HCT116 (cell line): ENCODE data around the gene YWHAH. TPM values are rescaled to one million over a fixed set of nuclear protein-coding genes. Genes with fewer than 3 reads are reported as not detected.

Experiments used
- ATAC-seq: fragments of 200-7000 bp; cut with Tn5 transposase; 2 replicates; pipeline ENCODE4 v1.9.1; 2020; ENCODE audit warnings: mild to moderate bottlenecking, moderate library complexity
- BruUV-seq: library from RNA; stranded (reverse); fragments of 400-500 nt; replicated peaks from 2 replicates; lab custom pipeline; 2021; lab: Mats Ljungman, UMichigan
- CTCF ChIA-PET: fragments of 300-600 bp; sonication (Branson Sonifier 250); formaldehyde crosslinking; loops from one replicate; lab custom pipeline; 2021; ENCODE audit warnings: antibody characterized with exemption; lab: Charles Lee
- POLR2A ChIA-PET: fragments of 300-600, 350-600 bp; sonication (Branson Sonifier 250); formaldehyde crosslinking; loops from one replicate; lab custom pipeline; 2021; ENCODE audit warnings: antibody characterized with exemption; lab: Charles Lee
- RAD21 ChIA-PET, 2 experiments: fragments of 300-600 bp; sonication (Branson Sonifier 250); formaldehyde crosslinking; loops; one replicate each; lab custom pipeline; 2023; ENCODE audit warnings: low total read pairs in 2 of 2; ENCODE audit not compliant: uncharacterized antibody in 2 of 2, unreplicated experiment in 2 of 2, low non-redundant PET in 1 of 2; lab: Charles Lee
- DNase-seq: peaks from one replicate; pipeline ENCODE4 v3.0.0-alpha.2; 2010; ENCODE audit warnings: low read depth, low spot score
- H2AFZ ChIP-seq: fragments of 200-600 bp; shearing (Covaris generic), sonication (generic); 2 replicates; pipeline ENCODE4 v1.6.1; 2017; ENCODE audit warnings: low read depth, mixed run types, mixed read lengths, antibody characterized with exemption, low read length; ENCODE audit not compliant: poor library complexity, severe bottlenecking
- H3K27ac ChIP-seq: 2 replicates; pipeline ENCODE4 v1.5.1; 2012; ENCODE audit warnings: low read depth, low read length
- H3K27me3 ChIP-seq: fragments of 200-600 bp; sonication (generic); 2 replicates; pipeline ENCODE4 v1.6.1; 2016; ENCODE audit warnings: mixed run types, low read length, mixed read lengths; ENCODE audit not compliant: insufficient read depth
- H3K36me3 ChIP-seq, 2 experiments: fragments of 200-500 bp in 1 of 2; fragments of 200-600 bp in 1 of 2; sonication (Bioruptor generic) in 1 of 2; sonication (generic) in 1 of 2; 2 replicates each; pipeline versions ENCODE4 v1.5.1 to v1.6.1; 2014 to 2016; ENCODE audit warnings: low read length in 2 of 2, inconsistent platforms in 1 of 2, mixed read lengths in 1 of 2, mixed run types in 1 of 2; ENCODE audit not compliant: insufficient read depth in 2 of 2, control insufficient read depth in 1 of 2
- H3K4me1 ChIP-seq, 2 experiments: fragments of 200-600 bp in 1 of 2; sonication (generic) in 1 of 2; 2 replicates each; pipeline versions ENCODE4 v1.5.1 to v1.6.1; 2012 to 2017; ENCODE audit warnings: low read length in 2 of 2, inconsistent platforms in 1 of 2, mild to moderate bottlenecking in 1 of 2, mixed read lengths in 1 of 2, mixed run types in 1 of 2, moderate library complexity in 1 of 2; ENCODE audit not compliant: insufficient read depth in 2 of 2, control insufficient read depth in 1 of 2
- H3K4me2 ChIP-seq: fragments of 200-600 bp; sonication (generic); 2 replicates; pipeline ENCODE4 v1.6.1; 2017; ENCODE audit warnings: mixed run types, low read length, mixed read lengths
- H3K4me3 ChIP-seq, 2 experiments: fragments of 200-600 bp in 1 of 2; sonication (generic) in 1 of 2; replicated peaks in 1 of 2; 2 replicates each; pipeline ENCODE4 v1.5.1; 2011 to 2016; ENCODE audit warnings: low read length in 2 of 2, control low read depth in 1 of 2, low read depth in 1 of 2, mild to moderate bottlenecking in 1 of 2, mixed read lengths in 1 of 2, mixed run types in 1 of 2
- H3K79me2 ChIP-seq: fragments of 200-600 bp; sonication (generic); 2 replicates; pipeline ENCODE4 v1.6.1; 2017; ENCODE audit warnings: mild to moderate bottlenecking, mixed run types, low read length, moderate library complexity, mixed read lengths; ENCODE audit not compliant: insufficient read depth
- H3K9ac ChIP-seq: fragments of 200-600 bp; sonication (generic); 2 replicates; pipeline ENCODE4 v1.6.1; 2016; ENCODE audit warnings: low read length, mixed read lengths
- H3K9me2 ChIP-seq: fragments of 200-600 bp; sonication (generic), shearing (Covaris generic); 2 replicates; pipeline ENCODE4 v1.6.1; 2017; ENCODE audit warnings: mixed run types, mild to moderate bottlenecking, moderate library complexity; ENCODE audit not compliant: insufficient read depth
- H3K9me3 ChIP-seq, 2 experiments: fragments of 200-500 bp in 1 of 2; fragments of 200-600 bp in 1 of 2; sonication (Bioruptor generic) in 1 of 2; sonication (generic) in 1 of 2; 2 replicates each; pipeline ENCODE4 v1.6.1; 2014 to 2017; ENCODE audit warnings: low read length in 2 of 2, mixed read lengths in 2 of 2, inconsistent platforms in 1 of 2, low read depth in 1 of 2, mild to moderate bottlenecking in 1 of 2, mixed run types in 1 of 2, moderate library complexity in 1 of 2; ENCODE audit not compliant: control insufficient read depth in 1 of 2, insufficient read depth in 1 of 2
- H4K20me1 ChIP-seq: fragments of 200-600 bp; sonication (generic), shearing (Covaris generic); 2 replicates; pipeline ENCODE4 v1.6.1; 2017; ENCODE audit warnings: mixed run types, mild to moderate bottlenecking, moderate library complexity; ENCODE audit not compliant: insufficient read depth
- ATF3 ChIP-seq: IDR thresholded peaks from 2 replicates; pipeline ENCODE4 v1.6.1; 2012
- CBX3 ChIP-seq: IDR thresholded peaks from 2 replicates; pipeline ENCODE4 v1.6.1; 2012; ENCODE audit warnings: low read depth
- CEBPB ChIP-seq: IDR thresholded peaks from 2 replicates; pipeline ENCODE4 v1.6.1; 2012; ENCODE audit warnings: low read depth
- EGR1 ChIP-seq: IDR thresholded peaks from 2 replicates; pipeline ENCODE4 v1.6.1; 2012; ENCODE audit warnings: low read depth
- ELF1 ChIP-seq: IDR thresholded peaks from 2 replicates; pipeline ENCODE4 v1.6.1; 2012; ENCODE audit warnings: low read depth, borderline replicate concordance
- EZH2 ChIP-seq: fragments of 200-600 bp; sonication (generic); IDR thresholded peaks from 2 replicates; pipeline ENCODE4 v1.6.1; 2017; ENCODE audit warnings: antibody characterized with exemption, mixed run types
- FOSL1 ChIP-seq: IDR thresholded peaks from 2 replicates; pipeline ENCODE4 v1.6.1; 2012; ENCODE audit warnings: low read depth
- JUND ChIP-seq: IDR thresholded peaks from 2 replicates; pipeline ENCODE4 v1.6.1; 2012
- MAX ChIP-seq: IDR thresholded peaks from 2 replicates; pipeline ENCODE4 v1.6.1; 2012
- POLR2A ChIP-seq: IDR thresholded peaks from 2 replicates; pipeline ENCODE4 v1.7.0; 2011; ENCODE audit warnings: borderline replicate concordance; ENCODE audit not compliant: insufficient read depth, insufficient read length; ENCODE audit errors: extremely low read depth
- RAD21 ChIP-seq: IDR thresholded peaks from 2 replicates; pipeline ENCODE4 v1.6.1; 2012; ENCODE audit warnings: low read depth, mild to moderate bottlenecking
- SIN3A ChIP-seq: IDR thresholded peaks from 2 replicates; pipeline ENCODE4 v1.6.1; 2012; ENCODE audit warnings: low read depth
- SP1 ChIP-seq: IDR thresholded peaks from 2 replicates; pipeline ENCODE4 v1.6.1; 2012; ENCODE audit warnings: low read depth
- SRF ChIP-seq: IDR thresholded peaks from 2 replicates; pipeline ENCODE4 v1.6.1; 2012; ENCODE audit warnings: low read depth
- TCF7L2 ChIP-seq: IDR thresholded peaks from 2 replicates; pipeline ENCODE4 v1.7.0; 2011; ENCODE audit warnings: borderline replicate concordance, inconsistent platforms; ENCODE audit not compliant: insufficient read depth, insufficient read length; ENCODE audit errors: extremely low read depth
- YY1 ChIP-seq: IDR thresholded peaks from 2 replicates; pipeline ENCODE4 v1.6.1; 2011; ENCODE audit warnings: low read length, low read depth, moderate library complexity, mild to moderate bottlenecking; ENCODE audit not compliant: insufficient replicate concordance; ENCODE audit errors: extremely low read depth
- ZFX ChIP-seq: fragments of 450-650 bp; IDR thresholded peaks from 2 replicates; pipeline ENCODE4 v1.6.1; 2017
- ZNF274 ChIP-seq: fragments of 200-500 bp; sonication (Bioruptor generic); IDR thresholded peaks from 2 replicates; pipeline ENCODE4 v1.6.1; 2014; ENCODE audit warnings: mild to moderate bottlenecking, low read depth, low read length, inconsistent platforms
- intact Hi-C: fragments of 100-400 bp; cut with micrococcal nuclease; formaldehyde crosslinking; loops from 2 replicates; pipeline ENCODE4 v1.10.0; 2022
- total RNA-seq: library from RNA; stranded (reverse); gene quantifications from one replicate; pipeline ENCODE4 v1.2.1, GENCODE V29; 2021; ENCODE audit not compliant: unreplicated experiment
- TF ChIP-seq, protein P1 (sequence below), 3 experiments: fragments of 200-600 bp in 1 of 3; sonication (generic) in 1 of 3; IDR thresholded peaks in 2 of 3; conservative IDR thresholded peaks in 1 of 3; 2 replicates each; pipeline ENCODE4 v1.5.1; 2012 to 2017; ENCODE audit warnings: low read depth in 2 of 3, low read length in 2 of 3, antibody characterized with exemption in 1 of 3, borderline replicate concordance in 1 of 3, control low read depth in 1 of 3, mild to moderate bottlenecking in 1 of 3, mixed read lengths in 1 of 3, mixed run types in 1 of 3, moderate library complexity in 1 of 3; ENCODE audit not compliant: insufficient read depth in 1 of 3
- TF ChIP-seq, protein P2 (sequence below): IDR thresholded peaks from 2 replicates; pipeline ENCODE4 v1.6.1; 2012; ENCODE audit warnings: low read depth

Gene YWHAH
- total RNA-seq, 1 experiment from 2014 or later, result 140 TPM

DNA sequence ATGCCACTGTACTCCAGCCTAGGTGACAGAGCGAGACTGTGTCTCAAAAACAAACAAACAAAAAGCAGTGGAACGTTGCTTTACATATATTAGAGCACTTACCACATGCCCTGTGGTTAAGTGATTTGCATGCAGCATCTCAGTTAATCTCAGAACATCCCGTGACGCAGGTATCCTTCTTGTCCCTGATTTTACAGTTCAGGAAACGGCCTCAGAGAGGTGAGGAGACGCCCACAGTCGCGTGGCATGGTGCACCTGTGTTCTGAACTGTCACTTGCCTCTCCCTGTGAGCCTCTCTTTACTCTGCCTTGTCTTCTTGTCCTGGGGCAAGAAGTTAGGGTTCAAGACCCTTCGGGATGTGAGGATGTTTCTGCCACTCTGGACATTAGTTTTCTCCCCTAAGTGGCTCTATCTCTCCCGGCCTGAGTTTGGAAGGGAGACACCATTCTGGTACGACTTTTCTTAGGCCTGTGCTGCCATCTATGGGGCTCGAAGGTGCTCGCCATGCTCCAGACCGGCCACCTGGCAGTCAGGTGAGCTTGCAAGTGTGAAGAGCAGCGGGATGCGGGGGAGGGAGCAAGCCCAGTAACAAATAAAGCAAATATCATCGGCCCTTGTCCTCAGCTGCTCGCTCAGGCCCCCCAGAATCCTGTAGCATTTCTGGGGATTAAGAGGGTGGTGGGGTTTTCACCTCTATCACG is 25.6 kb downstream of the YWHAH start:
- intact Hi-C loops, result loop anchor here (1.0 to 10.0 kb wide), 4 partner anchors 305 to 515 kb away; no protein-coding TSS in a partner anchor
- no TSS peak for BruUV-seq

More for the DNA sequence above, 25.6 kb downstream of the YWHAH start:
- Histone ChIP-seq H3K27me3 (no peaks in the 10 kb centered on the region), H2AFZ (peak overlapping the region; percentile 97), H3K27ac (no peak overlapping the region; the same call in 1 of the 2 replicates), H3K9me3 (no peaks in the 10 kb centered on the region), H3K4me1 (peaks cover 2 to 16% of the 10 kb centered on the region in 2 experiments; a peak in 3 of 4 replicates), H3K79me2 (no peaks in the 10 kb centered on the region)
- ChIA-PET CTCF (interaction anchor here (0.6 to 4.0 kb wide), 65 partner anchors 8 to 699 kb away, joined by 3 to 143 read pairs (median 4); partner anchors contain the start of genes DEPDC5, FBXO7, PISD and PRR14L), POLR2A (interaction anchor here (0.6 to 1.4 kb wide), 8 partner anchors 81 to 403 kb away, joined by 3 to 12 read pairs (median 4); partner anchors contain the start of gene PISD), RAD21 (interaction anchor here (0.6 to 2.1 kb wide), 18 partner anchors 9 to 518 kb away, joined by 3 to 15 read pairs (median 4); partner anchors contain the start of gene PISD (in 2 of the 2))
- peak; percentile 83 for DNase-seq
- ATAC-seq, result peak; percentile 87
- peak; percentile 39 for TF ChIP-seq YY1
- TF ChIP-seq ELF1, result no peak
- TF ChIP-seq POLR2A, result no peak
- TF ChIP-seq JUND, result no peak
- TF ChIP-seq FOSL1, result no peak
- TF ChIP-seq TCF7L2, result no peak
- TF ChIP-seq CBX3, result peak; percentile 93
- TF ChIP-seq, protein P1, sequence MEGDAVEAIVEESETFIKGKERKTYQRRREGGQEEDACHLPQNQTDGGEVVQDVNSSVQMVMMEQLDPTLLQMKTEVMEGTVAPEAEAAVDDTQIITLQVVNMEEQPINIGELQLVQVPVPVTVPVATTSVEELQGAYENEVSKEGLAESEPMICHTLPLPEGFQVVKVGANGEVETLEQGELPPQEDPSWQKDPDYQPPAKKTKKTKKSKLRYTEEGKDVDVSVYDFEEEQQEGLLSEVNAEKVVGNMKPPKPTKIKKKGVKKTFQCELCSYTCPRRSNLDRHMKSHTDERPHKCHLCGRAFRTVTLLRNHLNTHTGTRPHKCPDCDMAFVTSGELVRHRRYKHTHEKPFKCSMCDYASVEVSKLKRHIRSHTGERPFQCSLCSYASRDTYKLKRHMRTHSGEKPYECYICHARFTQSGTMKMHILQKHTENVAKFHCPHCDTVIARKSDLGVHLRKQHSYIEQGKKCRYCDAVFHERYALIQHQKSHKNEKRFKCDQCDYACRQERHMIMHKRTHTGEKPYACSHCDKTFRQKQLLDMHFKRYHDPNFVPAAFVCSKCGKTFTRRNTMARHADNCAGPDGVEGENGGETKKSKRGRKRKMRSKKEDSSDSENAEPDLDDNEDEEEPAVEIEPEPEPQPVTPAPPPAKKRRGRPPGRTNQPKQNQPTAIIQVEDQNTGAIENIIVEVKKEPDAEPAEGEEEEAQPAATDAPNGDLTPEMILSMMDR (IDR thresholded peaks at IDR 0.05 in 2 of 3, conservative IDR thresholded peaks at IDR 0.05 in 1 of 3; ENCODE audit: borderline replicate concordance in 1 of 3, insufficient read depth in 1 of 3, low read depth in 2 of 3, low read length in 2 of 3), result peak; percentile 77 to 86 (median 83); a peak in 5 of 6 replicates
- TF ChIP-seq SRF, result no peak
- no peak for TF ChIP-seq CEBPB
- peak; percentile 87 for TF ChIP-seq EGR1
- no peak for TF ChIP-seq EZH2
- TF ChIP-seq MAX, result peak; percentile 99
- peak; percentile 92 for TF ChIP-seq RAD21
- TF ChIP-seq SIN3A, result no peak
- TF ChIP-seq ZNF274, result no peak
- no peak for TF ChIP-seq ATF3
- TF ChIP-seq, protein P2, sequence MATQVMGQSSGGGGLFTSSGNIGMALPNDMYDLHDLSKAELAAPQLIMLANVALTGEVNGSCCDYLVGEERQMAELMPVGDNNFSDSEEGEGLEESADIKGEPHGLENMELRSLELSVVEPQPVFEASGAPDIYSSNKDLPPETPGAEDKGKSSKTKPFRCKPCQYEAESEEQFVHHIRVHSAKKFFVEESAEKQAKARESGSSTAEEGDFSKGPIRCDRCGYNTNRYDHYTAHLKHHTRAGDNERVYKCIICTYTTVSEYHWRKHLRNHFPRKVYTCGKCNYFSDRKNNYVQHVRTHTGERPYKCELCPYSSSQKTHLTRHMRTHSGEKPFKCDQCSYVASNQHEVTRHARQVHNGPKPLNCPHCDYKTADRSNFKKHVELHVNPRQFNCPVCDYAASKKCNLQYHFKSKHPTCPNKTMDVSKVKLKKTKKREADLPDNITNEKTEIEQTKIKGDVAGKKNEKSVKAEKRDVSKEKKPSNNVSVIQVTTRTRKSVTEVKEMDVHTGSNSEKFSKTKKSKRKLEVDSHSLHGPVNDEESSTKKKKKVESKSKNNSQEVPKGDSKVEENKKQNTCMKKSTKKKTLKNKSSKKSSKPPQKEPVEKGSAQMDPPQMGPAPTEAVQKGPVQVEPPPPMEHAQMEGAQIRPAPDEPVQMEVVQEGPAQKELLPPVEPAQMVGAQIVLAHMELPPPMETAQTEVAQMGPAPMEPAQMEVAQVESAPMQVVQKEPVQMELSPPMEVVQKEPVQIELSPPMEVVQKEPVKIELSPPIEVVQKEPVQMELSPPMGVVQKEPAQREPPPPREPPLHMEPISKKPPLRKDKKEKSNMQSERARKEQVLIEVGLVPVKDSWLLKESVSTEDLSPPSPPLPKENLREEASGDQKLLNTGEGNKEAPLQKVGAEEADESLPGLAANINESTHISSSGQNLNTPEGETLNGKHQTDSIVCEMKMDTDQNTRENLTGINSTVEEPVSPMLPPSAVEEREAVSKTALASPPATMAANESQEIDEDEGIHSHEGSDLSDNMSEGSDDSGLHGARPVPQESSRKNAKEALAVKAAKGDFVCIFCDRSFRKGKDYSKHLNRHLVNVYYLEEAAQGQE, result no peak
- no peak for TF ChIP-seq SP1
- TF ChIP-seq ZFX, result no peak
- TF ChIP-seq, all 23 proteins: peak for 6
- Histone ChIP-seq H3K4me2 (peak overlapping the region; percentile 90), H3K4me3 (peak overlapping the region; percentile 51 to 60), H4K20me1 (no peaks in the 10 kb centered on the region), H3K36me3 (no peaks in the 10 kb centered on the region), H3K9me2 (no peaks in the 10 kb centered on the region), H3K9ac (no peak overlapping the region)
